Stimulated activated naive B cell treated with anti-CD40 and anti-IgM and Interleukin-4, amounts not matched to agents 10 μg/mL and 1 μg/mL and 100 μg/mL, for 72 hours (primary cell): Measurements from ENCODE around the gene FCER2.

ENCODE experiments used
- ATAC-seq, 2 donors: fragments of 150-1000 bp; cut with Tn5 transposase; replicated peaks; 2 replicates each; pipeline ENCODE4 v1.10.0; 2021; ENCODE audit warnings: moderate library complexity in 1 of 2
- DNase-seq: peaks from one replicate; pipeline ENCODE4 v3.0.0; 2021
- H3K27ac Mint-ChIP-seq: one replicate; pipeline ENCODE4 v1.8.0; 2022; ENCODE audit warnings: mild to moderate bottlenecking, mixed read lengths
- H3K27me3 Mint-ChIP-seq, 2 donors: one replicate each; pipeline ENCODE4 v1.8.0; 2022; ENCODE audit warnings: mixed read lengths in 2 of 2
- H3K36me3 Mint-ChIP-seq, 2 donors: one replicate each; pipeline ENCODE4 v1.8.0; 2022; ENCODE audit warnings: mixed read lengths in 2 of 2, mild to moderate bottlenecking in 1 of 2
- H3K4me1 Mint-ChIP-seq, 2 donors: one replicate each; pipeline ENCODE4 v1.8.0; 2022; ENCODE audit warnings: mixed read lengths in 2 of 2, mild to moderate bottlenecking in 1 of 2
- H3K4me3 Mint-ChIP-seq, 2 donors: one replicate each; pipeline ENCODE4 v1.8.0; 2022; ENCODE audit warnings: mild to moderate bottlenecking in 2 of 2, mixed read lengths in 2 of 2, moderate library complexity in 1 of 2
- H3K9me3 Mint-ChIP-seq, 2 donors: one replicate each; pipeline ENCODE4 v1.8.0; 2022; ENCODE audit warnings: mixed read lengths in 2 of 2, mild to moderate bottlenecking in 1 of 2

The FCER2 gene

DNA sequence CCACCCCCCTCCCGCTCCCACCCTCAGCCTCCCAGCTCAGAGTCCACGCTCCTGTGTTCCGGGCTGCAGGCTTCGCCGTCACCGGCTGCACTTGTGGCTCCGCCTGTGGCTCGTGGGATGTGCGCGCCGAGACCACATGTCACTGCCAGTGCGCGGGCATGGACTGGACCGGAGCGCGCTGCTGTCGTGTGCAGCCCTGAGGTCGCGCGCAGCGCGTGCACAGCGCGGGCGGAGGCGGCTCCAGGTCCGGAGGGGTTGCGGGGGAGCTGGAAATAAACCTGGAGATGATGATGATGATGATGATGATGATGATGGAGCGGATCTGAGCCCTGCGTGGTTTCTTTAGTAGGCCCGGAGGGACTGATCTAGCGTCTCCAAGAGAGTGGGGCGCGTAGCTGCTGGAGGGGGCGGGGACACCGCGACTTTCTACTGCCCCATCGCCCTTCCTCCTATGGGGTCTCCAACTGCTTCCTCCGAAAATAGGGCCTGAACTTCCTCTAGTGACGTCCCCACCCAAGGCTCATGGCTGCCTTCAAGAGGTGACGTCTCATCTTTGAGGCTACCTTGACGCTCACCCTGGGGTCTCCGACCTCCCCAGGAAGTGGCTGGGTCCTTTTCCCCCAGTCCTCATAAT is 31.7 kb downstream of the FCER2 start:
- ATAC-seq = peak; percentile 71 to 72
- Mint-ChIP-seq H3K36me3 (peaks cover 0 to 3% of the 10 kb centered on the region in 2 donors), H3K4me1 (peaks cover 9 to 12% of the 10 kb centered on the region in 2 donors), H3K27ac (peak overlapping the region; percentile 47), H3K9me3 (peaks cover 0 to 2% of the 10 kb centered on the region in 2 donors), H3K27me3 (peaks cover 51 to 61% of the 10 kb centered on the region in 2 donors), H3K4me3 (peak overlapping the region; percentile 71 to 80)
- DNase-seq = no peak

DNA sequence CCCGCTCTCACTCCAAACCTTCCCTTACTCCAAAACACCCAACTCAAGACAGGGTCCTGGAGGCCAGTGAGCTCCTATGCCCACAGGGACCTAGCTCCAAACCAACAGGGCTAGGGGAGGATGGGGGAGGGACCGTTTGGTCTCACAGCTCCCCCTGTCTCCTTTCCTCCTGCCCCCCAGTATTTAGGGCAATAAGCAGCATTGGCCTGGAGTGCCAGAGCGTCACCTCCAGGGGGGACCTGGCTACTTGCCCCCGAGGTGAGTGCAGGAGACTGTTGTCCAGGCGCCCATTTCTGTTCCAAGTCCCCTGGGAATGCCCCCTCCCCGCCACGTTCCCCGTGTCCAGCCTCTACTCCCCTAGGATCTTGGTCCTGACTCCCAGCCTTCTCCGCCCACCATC is 32.3 kb downstream of the FCER2 start:
- H3K4me3 Mint-ChIP-seq = no peak overlapping the region
- peaks cover 9 to 12% of the 10 kb centered on the region in 2 donors for H3K4me1 Mint-ChIP-seq
- DNase-seq (no peak), ATAC-seq (no peak)
- peaks cover 51 to 60% of the 10 kb centered on the region in 2 donors for H3K27me3 Mint-ChIP-seq
- H3K27ac Mint-ChIP-seq = no peak overlapping the region
- H3K36me3 Mint-ChIP-seq = peaks cover 0 to 3% of the 10 kb centered on the region in 2 donors
- peaks cover 0 to 2% of the 10 kb centered on the region in 2 donors for H3K9me3 Mint-ChIP-seq

DNA sequence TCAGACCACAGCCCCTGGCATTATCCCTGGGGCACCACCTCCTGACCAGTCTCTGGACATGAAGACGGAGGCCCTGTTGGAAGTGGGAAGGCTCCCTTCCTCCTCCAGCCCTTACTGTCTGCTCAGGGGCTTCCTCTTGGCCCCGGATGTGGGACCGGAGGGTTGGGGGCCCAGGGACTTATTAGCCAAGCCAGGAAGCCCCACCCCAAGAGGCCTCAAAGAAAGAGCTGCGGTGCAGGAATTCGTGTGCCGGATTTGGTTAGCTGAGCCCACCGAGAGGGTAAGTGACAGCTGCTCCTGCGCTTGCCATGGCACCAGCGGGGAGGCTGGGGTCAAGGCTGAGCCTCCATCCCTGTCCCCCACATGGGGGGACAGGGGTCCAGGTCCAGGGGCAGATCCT is 33.1 kb downstream of the FCER2 start, which contains the start of gene RETN:
RETN (plus strand) TSS at position 208 of the 400 bp plus-strand sequence. CDS start 278 bp downstream, outside the sequence.
- no peaks in the 10 kb centered on the region for H3K9me3 Mint-ChIP-seq
- no peaks in the 10 kb centered on the region for H3K36me3 Mint-ChIP-seq
- DNase-seq (no peak), ATAC-seq (no peak)
- peaks cover 9 to 10% of the 10 kb centered on the region in 2 donors for H3K4me1 Mint-ChIP-seq
- H3K27me3 Mint-ChIP-seq = peaks cover 43 to 52% of the 10 kb centered on the region in 2 donors
- H3K27ac Mint-ChIP-seq = no peak within 1 kb of the TSS
- H3K4me3 Mint-ChIP-seq = peak within 1 kb of the TSS in 1 of 2 donors; percentile 22

DNA sequence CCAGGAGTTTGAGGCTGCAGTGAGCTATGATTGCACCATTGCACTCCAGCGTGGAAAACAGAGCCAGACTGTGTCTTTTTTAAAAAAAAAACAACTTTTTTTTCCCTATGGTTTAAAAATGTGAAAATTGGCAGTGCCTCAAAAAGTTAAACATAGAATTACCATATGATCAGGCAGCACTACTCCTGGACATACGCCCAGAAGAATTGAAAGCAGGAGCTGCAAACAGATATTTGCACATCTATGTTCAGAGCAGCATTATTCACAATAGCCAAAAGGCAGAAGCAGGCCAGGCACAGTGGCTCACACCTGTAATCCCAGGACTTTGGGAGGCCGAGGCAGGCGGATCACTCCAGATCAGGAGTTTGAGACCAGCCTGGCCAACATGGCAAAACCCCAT is 36.9 kb downstream of the FCER2 start:
- Mint-ChIP-seq H3K9me3 (no peaks in the 10 kb centered on the region), H3K27me3 (peaks cover 19 to 23% of the 10 kb centered on the region in 2 donors), H3K36me3 (no peaks in the 10 kb centered on the region), H3K27ac (no peak overlapping the region), H3K4me3 (no peak overlapping the region), H3K4me1 (peaks cover 2% of the 10 kb centered on the region in 2 donors)
- DNase-seq (no peak), ATAC-seq (no peak)

DNA sequence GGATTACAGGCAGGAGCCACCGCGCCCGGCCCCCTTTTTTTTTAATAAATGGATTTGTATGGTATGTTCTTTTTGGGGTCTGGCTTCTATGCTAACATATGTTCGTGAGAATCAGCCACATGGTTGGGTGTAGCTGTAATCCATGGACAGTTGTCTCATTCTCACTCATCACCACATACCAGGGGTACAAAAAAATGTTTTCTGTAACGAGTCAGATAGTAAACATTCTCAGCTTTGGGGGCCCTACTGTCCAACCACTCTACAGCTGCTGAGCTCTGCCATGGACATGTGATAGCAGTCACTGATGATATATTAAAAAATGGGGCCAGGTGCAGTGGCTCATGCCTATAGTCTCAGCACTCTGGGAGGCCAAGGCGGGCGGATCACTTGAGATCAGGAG is 38.2 kb downstream of the FCER2 start:
- DNase-seq (no peak), ATAC-seq (no peak)
- H3K4me1 Mint-ChIP-seq = no peaks in the 10 kb centered on the region
- H3K4me3 Mint-ChIP-seq = no peak overlapping the region
- no peak overlapping the region for H3K27ac Mint-ChIP-seq
- H3K9me3 Mint-ChIP-seq = no peaks in the 10 kb centered on the region
- H3K27me3 Mint-ChIP-seq = peaks cover 10 to 13% of the 10 kb centered on the region in 2 donors
- H3K36me3 Mint-ChIP-seq = no peaks in the 10 kb centered on the region

DNA sequence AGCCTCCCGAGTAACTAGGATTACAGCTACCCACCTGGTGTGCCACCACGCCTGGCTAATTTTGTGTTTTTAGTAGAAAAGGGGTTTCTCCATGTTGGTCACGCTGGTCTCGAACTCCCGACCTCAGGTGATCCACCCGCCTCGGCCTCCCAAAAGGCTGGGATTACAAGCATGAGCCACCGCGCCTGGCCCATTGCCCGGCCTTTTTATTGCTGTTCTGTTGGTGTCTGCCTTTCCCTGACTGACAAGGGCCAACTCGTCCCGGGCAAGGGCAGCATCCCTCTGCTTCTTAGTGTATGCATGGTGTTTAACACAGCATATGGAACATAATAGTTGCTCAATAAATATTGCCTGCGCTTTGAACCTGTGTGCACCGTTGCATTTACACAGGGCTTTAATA is 39.3 kb downstream of the FCER2 start:
- no peak for ATAC-seq
- Mint-ChIP-seq H3K27me3 (peaks cover 10 to 13% of the 10 kb centered on the region in 2 donors), H3K27ac (no peak overlapping the region), H3K36me3 (no peaks in the 10 kb centered on the region), H3K4me1 (peaks cover 0 to 8% of the 10 kb centered on the region in 2 donors), H3K4me3 (no peak overlapping the region), H3K9me3 (no peaks in the 10 kb centered on the region)
- DNase-seq = no peak

DNA sequence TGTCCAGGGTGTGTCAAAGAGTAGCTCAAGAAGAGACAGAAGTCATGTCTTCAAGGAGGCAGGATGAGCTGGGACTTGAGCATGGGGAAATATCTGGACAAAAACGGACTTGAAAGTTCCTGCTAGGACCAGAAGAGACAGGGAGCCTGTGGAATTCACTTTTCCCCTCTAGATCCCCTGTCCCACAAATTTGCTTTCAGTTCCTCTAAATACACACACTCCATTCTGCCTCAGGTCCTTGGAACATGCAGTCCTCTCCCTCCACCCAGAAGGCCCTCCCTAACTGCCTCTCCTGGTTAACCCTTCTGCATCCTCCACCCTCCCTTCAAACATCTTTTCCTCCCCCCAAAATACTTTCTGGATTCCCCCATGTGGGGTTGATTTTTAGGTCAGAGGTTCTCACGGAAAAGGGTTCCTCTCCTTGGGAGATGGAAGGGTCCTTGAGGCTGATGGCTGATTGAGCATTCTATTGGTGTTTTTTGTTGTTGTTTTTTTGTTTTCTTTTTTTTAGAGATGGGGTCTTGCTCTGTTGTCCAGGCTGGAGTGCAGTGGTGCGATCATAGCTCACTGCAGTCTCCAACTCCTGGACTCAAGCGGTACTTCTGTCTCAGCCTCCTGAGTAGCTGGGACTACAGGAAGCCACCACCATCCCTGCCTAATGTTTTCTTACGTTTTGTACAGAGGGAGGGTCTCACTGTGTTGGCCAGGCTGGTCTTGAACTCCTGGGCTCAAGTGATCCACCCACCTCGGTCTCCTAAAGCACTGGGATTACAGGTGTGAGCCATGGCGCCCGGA is 40.0 kb downstream of the FCER2 start:
- no peak overlapping the region for H3K27ac Mint-ChIP-seq
- DNase-seq (no peak), ATAC-seq (no peak)
- H3K27me3 Mint-ChIP-seq = peaks cover 5 to 8% of the 10 kb centered on the region in 2 donors
- no peaks in the 10 kb centered on the region for H3K36me3 Mint-ChIP-seq
- H3K4me3 Mint-ChIP-seq = no peak overlapping the region
- H3K9me3 Mint-ChIP-seq = no peaks in the 10 kb centered on the region
- H3K4me1 Mint-ChIP-seq = peaks cover 3 to 15% of the 10 kb centered on the region in 2 donors

DNA sequence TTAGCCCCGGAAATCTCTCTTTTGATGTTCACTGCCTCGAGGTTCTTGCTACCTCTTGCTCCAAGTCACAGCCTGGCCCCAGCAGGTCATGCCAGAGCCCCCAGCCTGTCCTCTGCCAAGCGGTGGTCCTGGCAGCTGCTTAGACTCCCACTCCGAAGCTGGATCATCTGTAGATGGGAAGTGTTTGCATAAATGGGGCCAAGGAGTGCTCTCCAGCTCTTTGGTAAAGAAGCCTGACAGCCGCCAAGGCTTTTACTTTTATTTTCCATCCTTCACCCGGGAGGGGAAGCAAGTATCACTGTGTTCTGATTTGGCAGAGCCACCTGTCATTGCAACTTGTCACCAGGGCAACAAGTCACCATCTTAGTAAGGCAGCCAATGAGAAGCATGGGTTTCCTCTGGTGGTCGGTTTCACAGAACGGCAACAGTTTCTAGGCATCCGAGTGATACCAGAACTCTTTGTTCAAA is 43.7 kb downstream of the FCER2 start:
- DNase-seq (peak; percentile 70), ATAC-seq (peak; percentile 97 to 99)
- H3K27ac Mint-ChIP-seq = peak overlapping the region; percentile 90

DNA sequence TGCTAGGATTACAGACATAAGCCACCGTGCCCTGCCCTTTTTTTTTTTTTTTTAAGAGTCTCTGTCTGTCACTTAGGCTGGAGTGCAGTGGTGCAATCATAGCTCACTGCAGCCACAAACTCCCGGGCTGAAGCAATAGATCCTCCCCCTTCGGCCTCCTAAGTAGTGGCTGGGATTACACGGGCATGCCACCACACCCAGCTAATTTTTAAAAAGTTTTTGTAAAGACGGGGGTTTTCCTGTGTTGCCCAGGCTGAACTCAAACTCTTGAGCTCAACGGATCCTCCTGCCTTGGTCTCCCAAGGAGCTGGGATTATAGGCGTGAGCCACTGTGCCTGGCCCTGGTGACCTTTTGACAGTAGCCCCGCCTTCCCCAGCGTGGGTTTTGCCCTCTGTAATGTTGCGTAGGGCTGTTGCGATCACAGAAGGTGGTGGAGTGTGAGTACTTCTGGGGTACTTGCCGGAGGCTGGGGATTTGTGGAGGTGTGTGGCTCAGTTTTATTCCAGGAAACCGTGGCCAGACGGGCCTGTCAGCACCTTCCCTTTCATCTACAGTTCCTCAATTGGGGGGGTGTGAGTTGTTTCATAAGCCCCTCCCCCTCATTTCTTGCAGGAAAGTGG is 44.7 kb downstream of the FCER2 start:
- Mint-ChIP-seq H3K4me3 (peak overlapping the region; percentile 13 to 82), H3K27me3 (no peaks in the 10 kb centered on the region), H3K27ac (peak overlapping the region; percentile 90), H3K36me3 (peaks cover 0 to 2% of the 10 kb centered on the region in 2 donors), H3K9me3 (no peaks in the 10 kb centered on the region), H3K4me1 (peaks cover 7 to 19% of the 10 kb centered on the region in 2 donors)
- DNase-seq (peak; percentile 44), ATAC-seq (peak; percentile 53 to 68)

More for the DNA sequence above, 43.7 kb downstream of the FCER2 start:
- Mint-ChIP-seq H3K36me3 (no peaks in the 10 kb centered on the region), H3K4me1 (peaks cover 5 to 15% of the 10 kb centered on the region in 2 donors), H3K9me3 (no peaks in the 10 kb centered on the region), H3K27me3 (no peaks in the 10 kb centered on the region), H3K4me3 (peak overlapping the region; percentile 78 to 82)

DNA sequence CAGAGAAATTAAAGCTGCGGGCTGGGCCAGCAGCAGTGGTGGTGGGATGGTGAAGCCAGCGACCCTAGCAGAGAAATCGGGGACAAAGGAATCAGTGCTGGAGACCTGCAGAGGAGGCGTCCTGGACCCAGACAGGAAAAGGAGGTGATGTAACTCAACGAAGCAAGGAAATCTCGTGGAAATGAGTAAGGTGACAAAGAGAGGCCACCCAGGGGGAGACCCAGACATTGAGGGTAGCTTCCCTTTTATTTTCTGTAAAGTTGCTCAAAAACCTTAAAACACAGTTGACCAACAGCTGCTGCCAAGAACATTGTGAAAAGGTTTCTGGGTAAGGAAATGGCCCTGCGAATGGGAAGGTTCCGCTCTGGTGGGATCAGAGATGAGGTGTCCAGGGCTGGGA is 46.4 kb downstream of the FCER2 start:
- Mint-ChIP-seq H3K4me1 (peaks cover 9 to 23% of the 10 kb centered on the region in 2 donors), H3K27ac (peak overlapping the region; percentile 32), H3K4me3 (no peak overlapping the region), H3K9me3 (no peaks in the 10 kb centered on the region), H3K27me3 (no peaks in the 10 kb centered on the region), H3K36me3 (peaks cover 0 to 2% of the 10 kb centered on the region in 2 donors)
- DNase-seq (no peak), ATAC-seq (no peak)

DNA sequence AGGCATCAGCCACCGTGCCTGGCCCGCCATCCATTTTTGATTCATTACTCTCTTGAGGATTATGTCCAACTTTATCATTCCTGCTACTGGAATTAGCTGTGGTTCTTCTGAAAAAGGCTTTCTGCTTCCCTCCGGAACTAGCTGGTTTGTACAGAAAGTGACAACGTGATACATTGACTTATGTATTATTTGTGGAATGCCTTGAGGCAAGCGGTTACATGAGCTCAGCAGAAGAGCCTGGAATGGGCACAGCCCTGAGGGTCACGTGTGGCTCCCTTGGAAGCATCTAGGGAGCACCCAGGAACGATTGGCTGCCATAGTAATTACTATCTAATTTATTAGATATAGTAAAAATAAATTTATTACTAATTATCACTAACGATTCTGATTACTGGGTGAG is 47.5 kb downstream of the FCER2 start:
- Mint-ChIP-seq H3K9me3 (no peaks in the 10 kb centered on the region), H3K27me3 (peaks cover 0 to 7% of the 10 kb centered on the region in 2 donors), H3K4me3 (no peak overlapping the region), H3K36me3 (peaks cover 0 to 2% of the 10 kb centered on the region in 2 donors), H3K27ac (no peak overlapping the region), H3K4me1 (peaks cover 9 to 23% of the 10 kb centered on the region in 2 donors)
- DNase-seq (no peak), ATAC-seq (no peak)

DNA sequence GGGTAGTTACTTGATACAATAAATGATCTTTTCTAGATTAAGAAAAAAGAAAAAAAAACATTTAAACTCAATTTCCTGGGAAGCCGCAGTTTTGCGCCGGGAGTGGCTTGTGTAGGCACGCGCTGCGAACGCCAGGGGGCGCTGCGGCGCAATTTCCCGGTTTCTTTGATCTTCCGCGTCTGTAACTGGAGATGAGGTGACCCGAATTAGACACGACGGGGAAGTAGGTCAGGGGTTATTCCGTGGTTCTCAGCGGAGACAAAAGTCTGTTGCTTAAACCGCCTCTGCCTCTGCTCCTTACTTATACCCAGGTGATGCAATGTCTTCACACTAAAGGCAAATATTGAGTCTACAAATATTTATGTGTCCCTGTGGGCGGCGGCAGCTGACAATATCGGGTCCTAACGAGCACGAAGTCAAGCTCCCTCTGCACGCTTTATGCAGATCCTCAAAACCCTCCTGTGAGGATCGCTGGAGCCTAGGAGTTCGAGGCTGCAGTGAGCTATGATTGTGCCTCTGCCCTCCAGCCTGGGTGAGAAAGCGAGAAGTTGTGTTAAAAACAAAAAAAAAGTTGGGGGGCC is 49.8 kb downstream of the FCER2 start:
- DNase-seq (peak; percentile 67), ATAC-seq (peak; percentile 84 to 87)
- H3K4me3 Mint-ChIP-seq = peak overlapping the region; percentile 78
- H3K36me3 Mint-ChIP-seq = peaks cover 12 to 14% of the 10 kb centered on the region in 2 donors
- H3K27me3 Mint-ChIP-seq = peaks cover 0 to 7% of the 10 kb centered on the region in 2 donors
- peaks cover 6 to 10% of the 10 kb centered on the region in 2 donors for H3K4me1 Mint-ChIP-seq
- peak overlapping the region; percentile 92 for H3K27ac Mint-ChIP-seq
- no peaks in the 10 kb centered on the region for H3K9me3 Mint-ChIP-seq

DNA sequence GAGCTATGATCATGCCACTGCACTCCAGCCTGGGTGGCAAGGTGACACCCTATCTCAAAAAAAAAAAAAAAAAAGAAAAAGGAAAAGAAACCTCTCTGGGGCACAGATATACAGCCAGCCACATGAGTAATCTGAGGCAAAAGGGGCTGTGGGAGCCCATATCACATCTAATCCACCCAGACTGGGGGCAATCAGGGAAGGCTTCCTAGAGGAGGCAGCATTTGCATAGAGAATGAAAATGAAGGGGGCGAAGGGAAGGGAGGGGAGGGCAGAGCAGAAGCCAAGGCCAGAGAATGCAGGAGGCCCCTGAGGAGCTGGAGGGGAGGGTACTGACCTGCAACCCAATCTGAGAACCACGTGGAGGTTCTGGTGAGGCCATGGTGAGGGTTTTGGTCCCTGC is 51.8 kb downstream of the FCER2 start:
- Mint-ChIP-seq H3K9me3 (no peaks in the 10 kb centered on the region), H3K36me3 (peaks cover 18 to 25% of the 10 kb centered on the region in 2 donors), H3K27me3 (peaks cover 0 to 7% of the 10 kb centered on the region in 2 donors), H3K27ac (peak overlapping the region; percentile 20), H3K4me1 (peaks cover 7 to 8% of the 10 kb centered on the region in 2 donors), H3K4me3 (no peak overlapping the region)
- ATAC-seq = no peak
- no peak for DNase-seq
